HepG2 (cell line): ENCODE results near the gene CRYBA2. TPM values are rescaled to one million over a fixed set of nuclear protein-coding genes. Genes with fewer than 3 reads are reported as not detected.

Experiments
- CEBPB ChIP-seq: IDR thresholded peaks from 2 replicates; pipeline ENCODE4 v1.6.1; 2011; ENCODE audit warnings: low read depth, low read length, improper control_type of control experiment, borderline replicate concordance
- DR1 ChIP-seq: sonication (generic); formaldehyde crosslinking; IDR thresholded peaks from 2 replicates; pipeline ENCODE4 v1.8.0; 2021; ENCODE audit warnings: mild to moderate bottlenecking, missing genetic modification reagents, inconsistent platforms
- FLYWCH1 ChIP-seq: sonication (generic); formaldehyde crosslinking; IDR thresholded peaks from 2 replicates; pipeline ENCODE4 v1.8.1; 2023; ENCODE audit warnings: mild to moderate bottlenecking, missing genetic modification reagents
- MAFF ChIP-seq: IDR thresholded peaks from 2 replicates; pipeline ENCODE4 v1.6.1; 2011; ENCODE audit warnings: low read depth, low read length, improper control_type of control experiment
- MED13 ChIP-seq: sonication (generic); formaldehyde crosslinking; IDR thresholded peaks from 2 replicates; pipeline ENCODE4 v1.5.0; 2020; ENCODE audit warnings: missing genetic modification reagents
- MEIS1 ChIP-seq: sonication (generic); formaldehyde crosslinking; IDR thresholded peaks from 2 replicates; pipeline ENCODE4 v1.9.0; 2021; ENCODE audit warnings: mild to moderate bottlenecking, missing genetic modification reagents, moderate library complexity, borderline replicate concordance
- RFXANK ChIP-seq: IDR thresholded peaks from 2 replicates; pipeline ENCODE4 v1.6.1; 2016
- STAG1 ChIP-seq: sonication (generic); formaldehyde crosslinking; IDR thresholded peaks from 2 replicates; pipeline ENCODE4 v1.4.0; 2020; ENCODE audit warnings: missing genetic modification reagents
- TCF7 ChIP-seq: sonication (generic); IDR thresholded peaks from 2 replicates; pipeline ENCODE4 v1.6.1; 2016; ENCODE audit warnings: antibody characterized with exemption, low read depth
- ZFP36 ChIP-seq: fragments of 150-350 bp; IDR thresholded peaks from 2 replicates; pipeline ENCODE4 v1.6.1; 2018; ENCODE audit warnings: borderline replicate concordance, low read length, low read depth; ENCODE audit not compliant: partially characterized antibody
- ZNF556 ChIP-seq: sonication (generic); formaldehyde crosslinking; IDR thresholded peaks from 2 replicates; pipeline ENCODE4 v1.4.0; 2020; ENCODE audit warnings: mild to moderate bottlenecking, missing genetic modification reagents, borderline replicate concordance
- ZNF619 ChIP-seq: sonication (generic); formaldehyde crosslinking; IDR thresholded peaks from 2 replicates; pipeline ENCODE4 v1.4.0; 2020; ENCODE audit warnings: mild to moderate bottlenecking, missing genetic modification reagents
- polyA plus RNA-seq, 8 experiments: library from polyadenylated mRNA; depleted of rRNA in 3 of 8; stranded (reverse) in 7 of 8; unstranded in 1 of 8; fragments of >200 nt; fragmentation: Illumina TruSeq in 4 of 8; extraction: Trizol in 4 of 8; gene quantifications; 2 replicates each; pipeline versions ENCODE4 v1.2.1 to v1.2.3, GENCODE V29; 2011 to 2016; ENCODE audit warnings: low read depth in 4 of 8, missing spikeins in 1 of 8, mixed read lengths in 1 of 8; ENCODE audit not compliant: insufficient read depth in 1 of 8
- total RNA-seq, 5 experiments: library from RNA; depleted of rRNA; stranded (reverse); fragments of >200 nt; fragmentation: Illumina TruSeq; extraction: Trizol; gene quantifications; 2 replicates each; pipeline ENCODE4 v1.2.3, GENCODE V29; 2016; ENCODE audit warnings: low read depth in 1 of 5
- TF ChIP-seq, protein P1 (sequence below): sonication (generic); formaldehyde crosslinking; IDR thresholded peaks from 2 replicates; pipeline ENCODE4 v1.4.0; 2020; ENCODE audit warnings: mild to moderate bottlenecking, missing genetic modification reagents
- TF ChIP-seq, protein P2 (sequence below): IDR thresholded peaks from 2 replicates; pipeline ENCODE4 v1.6.1; 2016; ENCODE audit warnings: missing compliant biosample characterization, missing genetic modification reagents, borderline replicate concordance

CRYBA2 gene
- total and polyA plus RNA-seq, 2 of the 13 experiments (the other 11 are each of a cell fraction or from before 2014, with no cell fraction given): not detected

- TF ChIP-seq ZFP36 (no peak), RFXANK (0 out of 2 replicates have a peak, but pooled peaks have one; percentile 53), ZNF556 (no peak; the same call in 1 of the 2 replicates), MAFF (no peak), MEIS1 (CRISPR knock-in tag) (no peak; the same call in 1 of the 2 replicates), DR1 (no peak), CEBPB (no peak), ZNF619 (CRISPR knock-in tag) (no peak), FLYWCH1 (CRISPR knock-in tag) (no peak), MED13 (CRISPR knock-in tag) (peak; percentile 85; the same call in 1 of the 2 replicates), TCF7 (no peak), STAG1 (CRISPR knock-in tag) (no peak)
- TF ChIP-seq, protein P1, sequence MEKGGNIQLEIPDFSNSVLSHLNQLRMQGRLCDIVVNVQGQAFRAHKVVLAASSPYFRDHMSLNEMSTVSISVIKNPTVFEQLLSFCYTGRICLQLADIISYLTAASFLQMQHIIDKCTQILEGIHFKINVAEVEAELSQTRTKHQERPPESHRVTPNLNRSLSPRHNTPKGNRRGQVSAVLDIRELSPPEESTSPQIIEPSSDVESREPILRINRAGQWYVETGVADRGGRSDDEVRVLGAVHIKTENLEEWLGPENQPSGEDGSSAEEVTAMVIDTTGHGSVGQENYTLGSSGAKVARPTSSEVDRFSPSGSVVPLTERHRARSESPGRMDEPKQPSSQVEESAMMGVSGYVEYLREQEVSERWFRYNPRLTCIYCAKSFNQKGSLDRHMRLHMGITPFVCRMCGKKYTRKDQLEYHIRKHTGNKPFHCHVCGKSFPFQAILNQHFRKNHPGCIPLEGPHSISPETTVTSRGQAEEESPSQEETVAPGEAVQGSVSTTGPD (CRISPR knock-in tag): peak; percentile 70
- TF ChIP-seq, protein P2, sequence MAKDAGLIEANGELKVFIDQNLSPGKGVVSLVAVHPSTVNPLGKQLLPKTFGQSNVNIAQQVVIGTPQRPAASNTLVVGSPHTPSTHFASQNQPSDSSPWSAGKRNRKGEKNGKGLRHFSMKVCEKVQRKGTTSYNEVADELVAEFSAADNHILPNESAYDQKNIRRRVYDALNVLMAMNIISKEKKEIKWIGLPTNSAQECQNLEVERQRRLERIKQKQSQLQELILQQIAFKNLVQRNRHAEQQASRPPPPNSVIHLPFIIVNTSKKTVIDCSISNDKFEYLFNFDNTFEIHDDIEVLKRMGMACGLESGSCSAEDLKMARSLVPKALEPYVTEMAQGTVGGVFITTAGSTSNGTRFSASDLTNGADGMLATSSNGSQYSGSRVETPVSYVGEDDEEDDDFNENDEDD (CRISPR knock-in tag): peak; percentile 53; the same call in 1 of the 2 replicates
Observed at GRCh38 chr2:218962859-218963492, 30.2 kb downstream of the CRYBA2 start (continued).
